ENCODE measurements around the gene HCFC1. TPM values are rescaled to one million over a fixed set of nuclear protein-coding genes. Genes with fewer than 3 reads are reported as not detected.

Gene HCFC1
- total RNA-seq, 1 donor from 2014 or later, result 45.3 TPM

DNA sequence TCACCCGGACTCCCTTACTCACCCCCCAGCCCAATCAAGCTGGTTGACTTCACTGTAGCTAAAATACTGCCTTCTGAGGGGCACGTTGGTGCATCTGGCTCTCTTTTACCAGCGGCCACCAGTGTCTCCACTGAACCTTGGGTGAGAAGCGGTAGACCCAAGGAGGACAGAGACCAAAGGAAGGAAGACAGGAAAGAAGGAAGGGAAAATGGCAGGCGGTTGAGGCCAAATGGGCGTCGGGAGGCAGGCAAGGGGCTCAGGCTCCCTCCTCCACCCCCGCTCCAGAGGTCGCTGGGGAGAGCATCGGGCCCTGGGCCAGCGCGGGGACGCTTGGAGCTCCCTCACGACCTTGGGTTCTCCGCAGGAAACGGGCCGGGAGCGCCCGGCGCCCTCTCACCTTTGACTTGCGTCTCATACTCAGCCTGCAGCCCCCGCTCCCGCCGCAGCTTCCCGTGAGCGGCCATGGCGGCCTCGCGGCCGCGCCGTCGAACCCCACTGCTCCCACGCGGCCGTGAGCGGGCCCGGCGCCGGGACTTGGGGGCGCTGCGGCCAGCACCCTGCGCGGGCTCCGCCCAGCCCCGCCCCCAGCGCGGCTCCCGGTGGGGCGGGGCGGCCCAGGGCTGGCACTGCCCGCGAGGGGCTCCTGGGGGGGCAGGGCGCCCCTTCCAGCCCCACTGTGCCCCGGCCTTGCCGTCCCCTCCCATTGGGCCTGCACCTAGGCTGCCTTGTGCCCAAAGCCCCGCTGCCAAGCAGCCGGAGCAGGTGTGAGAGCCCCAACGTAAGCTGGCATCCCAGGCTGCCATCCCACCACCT is 45.7 kb downstream of the HCFC1 start, which contains the start of gene ARHGAP4:
ARHGAP4 (minus strand) TSS at position 526 of the 813 bp plus-strand sequence; CDS start at position 464, 62 bp downstream.
- no peak for DNase-seq (ENCODE audit: low spot score)

DNA sequence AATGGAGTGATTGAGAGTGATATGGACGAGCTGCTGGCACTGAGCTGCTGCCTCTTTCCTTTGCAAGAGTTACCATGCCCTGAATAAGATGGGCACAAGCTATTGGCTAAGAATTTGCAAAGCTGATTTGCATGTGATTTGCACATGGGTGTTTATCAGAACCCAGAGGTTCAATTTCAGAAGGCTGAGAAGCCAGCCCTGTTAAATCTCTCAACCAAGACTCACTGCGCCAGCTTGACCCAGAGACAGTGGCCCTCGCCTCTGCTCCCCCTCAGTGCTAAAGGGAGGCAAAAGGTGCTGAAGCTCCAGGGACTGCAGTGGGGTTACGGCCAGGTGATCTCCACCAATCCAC is 46.3 kb downstream of the HCFC1 start:
- no peak for DNase-seq (ENCODE audit: low spot score)

DNA sequence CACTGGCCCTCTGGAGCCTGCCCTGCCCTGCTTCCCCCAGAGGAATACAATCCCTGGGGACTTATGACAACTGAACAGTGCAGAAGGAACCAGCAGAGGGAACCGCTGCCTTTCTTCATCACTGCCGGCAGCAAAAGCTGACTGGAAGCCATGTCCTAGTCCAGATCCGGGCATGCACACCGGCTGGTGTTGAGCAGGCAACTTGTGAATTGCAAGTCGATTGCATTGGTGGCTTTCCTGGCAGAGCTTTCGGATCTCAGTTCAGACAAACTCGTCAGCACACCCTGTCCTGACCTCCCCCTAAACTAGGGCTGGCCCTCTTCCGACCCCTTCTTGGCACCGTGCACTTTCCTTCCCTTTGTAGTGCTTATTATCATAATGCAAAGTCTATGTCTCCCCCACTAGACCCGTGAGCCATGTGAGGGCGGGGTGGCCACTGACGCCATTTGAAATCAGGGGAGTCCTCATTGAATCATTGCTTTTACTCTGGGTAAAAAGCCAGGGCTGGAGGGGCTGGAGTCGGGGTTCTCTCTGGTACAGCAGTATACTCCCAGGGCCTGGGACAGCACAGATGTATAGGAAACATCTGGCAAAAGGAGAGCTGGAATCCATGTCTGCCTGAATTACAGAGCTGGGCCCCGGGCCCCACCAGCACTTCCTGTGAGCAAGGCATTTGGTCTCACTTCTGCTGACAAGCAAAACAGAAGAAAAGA is 47.3 kb downstream of the HCFC1 start:
- no peak for DNase-seq (ENCODE audit: low spot score)

DNA sequence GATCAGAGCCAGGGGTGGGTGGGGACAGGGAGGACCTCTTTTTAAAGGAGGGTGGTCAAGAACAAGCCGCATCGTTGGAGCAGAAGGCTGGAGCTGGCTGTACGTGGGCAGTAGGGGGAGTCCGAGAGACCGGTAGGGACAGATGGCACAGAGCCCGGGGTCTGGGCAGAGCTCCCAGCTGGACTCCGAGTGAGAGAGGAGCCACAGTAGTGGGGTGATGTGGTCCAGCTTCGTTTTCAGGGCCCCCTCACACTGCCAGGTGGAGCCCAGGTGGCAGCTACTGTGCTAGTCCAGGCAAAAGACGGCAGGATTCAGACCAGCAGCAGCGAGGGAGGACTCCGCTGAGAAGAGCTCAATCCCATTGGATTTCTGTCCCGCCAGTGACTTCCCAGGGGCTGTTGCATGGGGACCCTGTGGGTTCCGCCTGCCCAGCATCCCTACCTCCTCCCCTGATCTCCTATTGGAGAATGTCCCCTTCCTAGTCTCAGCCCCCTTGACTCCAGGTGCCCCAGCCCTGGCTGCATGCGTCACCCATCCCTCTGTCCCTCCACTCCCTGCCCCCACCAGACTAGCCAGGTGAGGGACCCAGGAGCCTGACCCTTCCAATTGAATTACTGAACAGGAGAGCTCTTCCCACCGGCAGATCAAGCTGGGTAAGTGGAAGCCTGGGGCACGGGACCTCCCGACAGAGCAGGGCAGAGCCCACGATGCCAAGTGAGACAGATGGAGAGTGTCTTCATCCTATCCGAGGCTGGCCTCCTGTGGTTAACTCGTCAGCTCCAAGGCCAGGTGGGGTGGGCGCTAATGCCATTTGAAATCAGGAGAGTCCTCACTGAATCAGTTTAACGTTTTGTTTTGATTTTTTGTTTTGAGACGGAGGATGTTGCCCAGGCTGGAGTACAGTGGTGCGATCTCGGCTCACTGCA is 48.4 kb downstream of the HCFC1 start:
- no peak for DNase-seq (ENCODE audit: low spot score)

DNA sequence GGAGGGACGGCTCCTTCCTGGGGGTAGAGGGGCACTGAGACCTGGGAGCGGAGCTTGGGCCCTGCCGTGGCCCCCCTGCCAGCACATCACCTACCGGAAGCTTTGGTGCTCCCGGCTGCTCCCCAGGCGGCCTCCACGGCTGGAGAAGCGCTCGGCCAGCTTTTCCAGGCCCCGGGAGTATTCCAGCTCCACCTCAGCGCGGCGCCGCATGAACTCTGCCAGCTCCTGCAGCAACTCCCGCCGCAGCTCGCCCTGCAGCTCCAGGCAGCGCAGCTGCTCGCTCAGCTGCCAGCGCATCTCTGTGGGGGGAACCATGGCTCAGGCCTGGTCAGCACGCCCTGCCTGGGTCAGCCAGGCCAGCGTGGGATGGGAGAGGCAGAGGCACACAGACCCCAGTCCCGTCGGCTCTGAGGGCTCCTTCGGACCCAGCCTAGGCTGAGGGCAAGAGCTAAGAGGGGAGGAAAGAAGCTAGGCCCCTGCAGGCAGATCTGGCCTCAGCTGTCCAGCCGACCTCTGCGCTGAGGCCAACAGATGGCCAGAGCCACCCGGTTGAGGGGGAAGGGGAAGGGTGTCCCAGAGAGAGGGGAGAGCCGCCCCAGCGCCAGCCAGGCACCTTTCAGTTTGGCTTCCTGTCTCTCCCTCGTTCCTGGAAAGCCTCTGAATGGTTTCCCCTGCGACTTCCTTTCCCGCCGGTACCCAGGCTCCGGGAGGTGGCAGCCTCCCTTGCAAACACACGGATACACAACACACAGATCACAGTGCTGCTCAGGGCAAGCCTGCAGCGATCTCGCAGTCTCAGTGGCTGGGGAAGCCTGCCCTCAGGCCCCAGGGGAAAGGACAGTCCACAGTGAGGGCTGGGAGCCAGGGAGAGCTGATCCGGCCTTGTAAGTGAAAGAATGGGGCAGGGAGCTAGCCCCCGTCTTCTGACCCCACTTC is 49.8 kb downstream of the HCFC1 start:
- DNase-seq (ENCODE audit: low spot score), result no peak

DNA sequence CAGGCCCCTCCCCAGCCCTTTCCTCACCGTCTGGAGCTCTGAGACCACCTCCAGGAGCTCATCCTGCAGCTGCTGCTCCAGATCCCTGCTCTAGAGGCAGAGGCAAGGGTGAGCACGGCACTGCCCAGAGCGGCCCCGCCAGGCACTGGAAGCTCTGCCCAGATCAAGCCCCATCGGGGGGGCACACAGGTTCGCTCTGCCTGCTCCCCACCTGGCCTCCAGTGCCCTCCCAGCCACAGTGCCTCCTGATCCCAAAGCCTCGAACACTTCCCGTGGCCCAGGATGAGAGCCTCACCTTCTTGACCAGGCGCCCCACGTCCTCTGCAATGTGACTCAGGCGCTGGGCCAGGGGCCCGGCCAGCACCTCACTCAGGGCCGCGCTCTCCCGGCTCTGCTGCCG is 50.5 kb downstream of the HCFC1 start:
- no peak for DNase-seq (ENCODE audit: low spot score)

DNA sequence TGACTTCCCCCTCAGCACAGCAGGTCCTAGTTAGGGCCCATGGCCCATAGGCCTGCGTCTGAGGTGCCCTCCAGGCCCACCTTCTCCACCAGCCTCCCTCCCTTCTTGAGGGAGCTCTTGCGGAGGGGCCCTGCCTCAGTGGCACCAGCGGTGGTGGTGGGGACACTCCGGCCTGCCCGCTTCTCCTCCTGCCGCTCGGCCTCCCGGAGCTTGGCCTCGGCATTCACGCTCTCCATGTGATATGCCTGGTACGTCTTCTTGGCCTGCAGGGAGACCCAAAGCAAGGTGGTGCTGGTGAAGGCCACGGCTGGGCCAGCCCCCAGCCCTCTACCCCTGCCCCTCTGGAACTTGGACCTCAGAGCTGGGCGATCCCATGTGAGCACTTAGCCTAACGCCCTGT is 51.1 kb downstream of the HCFC1 start:
- no peak for DNase-seq (ENCODE audit: low spot score)

DNA sequence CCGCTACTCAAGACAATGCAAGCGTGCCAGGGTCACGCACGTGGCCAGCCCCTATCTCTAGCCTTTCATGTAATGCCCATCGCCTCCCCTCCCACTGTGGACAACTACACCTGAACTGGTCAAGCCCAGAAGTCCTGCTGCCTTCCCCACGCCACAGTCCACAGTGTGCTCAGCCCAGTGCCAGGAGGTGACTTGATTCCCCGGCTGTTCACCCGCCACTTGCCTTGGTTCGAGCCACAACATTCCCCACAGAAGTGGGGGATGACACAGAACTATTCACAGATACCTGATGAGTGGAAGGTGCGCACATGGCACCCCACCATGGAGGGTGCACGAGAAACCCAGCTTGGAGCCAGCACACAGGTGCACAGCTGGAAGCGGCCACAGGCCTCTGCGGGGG is 52.3 kb downstream of the HCFC1 start:
- peak; percentile 87 for DNase-seq (ENCODE audit: low spot score)

DNA sequence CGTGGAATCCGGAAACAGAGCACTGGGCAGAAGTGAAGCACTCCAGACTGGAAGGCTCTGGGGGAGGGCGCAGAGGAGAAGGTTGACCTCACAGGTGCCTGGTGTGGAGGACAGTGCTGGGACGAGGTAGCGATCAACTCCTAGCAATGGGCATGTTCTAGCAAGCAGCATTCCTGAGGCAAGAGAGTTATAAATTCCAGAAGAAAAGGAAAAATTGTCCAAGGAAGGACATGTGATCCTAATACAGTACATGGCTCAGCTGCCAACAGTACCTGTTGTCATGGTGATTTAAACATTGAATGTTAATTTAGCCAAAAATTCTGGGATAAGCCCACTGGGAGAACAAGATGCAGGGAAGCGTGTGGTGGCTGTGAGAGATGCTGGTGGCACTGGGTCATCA is 53.7 kb downstream of the HCFC1 start:
- DNase-seq (ENCODE audit: low spot score), result no peak

DNA sequence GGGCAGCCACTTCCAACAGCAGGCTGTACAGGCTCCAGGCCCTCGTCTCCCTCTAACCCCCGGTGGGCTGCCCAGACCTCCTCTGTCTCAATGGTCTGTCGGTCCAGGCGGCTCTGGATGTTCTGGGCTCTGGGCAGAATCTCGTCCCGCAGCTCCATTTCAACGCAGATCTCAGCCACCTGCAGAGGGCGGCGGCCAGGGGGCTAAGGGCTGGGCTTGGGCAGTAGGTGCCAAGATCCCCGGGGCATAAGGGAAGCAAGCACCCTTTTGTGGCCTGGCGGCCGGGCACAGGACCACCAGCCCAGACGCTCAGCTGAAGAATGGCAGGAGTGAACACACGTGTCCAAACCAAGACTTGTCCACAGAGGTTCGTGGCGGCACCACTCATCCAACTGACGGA is 57.9 kb downstream of the HCFC1 start:
- DNase-seq (ENCODE audit: low spot score), result no peak

DNA sequence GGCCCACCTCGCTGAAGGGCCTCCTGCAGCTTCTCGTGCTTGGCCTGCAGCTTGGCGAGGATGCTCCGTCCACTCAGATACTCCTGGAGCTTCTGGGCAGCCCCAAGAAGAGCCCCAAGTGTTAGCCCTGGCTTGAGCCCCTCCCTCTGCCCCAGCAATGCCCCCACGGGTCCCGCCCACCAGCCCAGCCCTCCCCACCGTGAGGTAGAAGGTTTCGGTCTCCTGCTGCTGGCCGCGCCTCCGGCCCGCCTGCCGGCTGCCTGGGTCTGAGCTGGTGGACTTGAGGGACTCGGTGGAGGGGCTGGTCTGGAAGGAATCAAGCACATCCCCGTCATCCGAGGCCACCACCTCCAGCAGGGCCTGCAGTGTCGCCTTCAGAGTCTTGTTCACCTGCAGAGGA is 58.4 kb downstream of the HCFC1 start:
- DNase-seq (ENCODE audit: low spot score), result no peak

DNA sequence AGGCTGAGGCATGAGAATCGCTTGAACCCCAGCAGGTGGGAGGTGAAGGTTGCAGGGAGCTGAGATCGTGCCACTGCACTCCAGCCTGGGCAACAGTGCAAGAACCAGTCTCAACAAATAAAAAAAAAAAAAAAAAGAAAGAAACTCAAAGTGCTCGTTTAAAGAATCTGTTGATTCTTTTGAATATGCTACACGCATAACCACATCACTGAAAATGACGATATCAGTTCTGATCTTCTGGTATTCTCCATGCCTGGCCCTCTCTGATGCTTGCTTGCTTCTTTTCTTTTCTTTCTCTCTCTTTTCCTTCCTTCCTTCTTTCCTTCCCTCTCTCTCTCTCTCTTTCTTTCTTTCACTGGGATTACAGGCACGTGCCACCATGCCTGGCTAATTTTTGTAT is 59.8 kb downstream of the HCFC1 start:
- no peak for DNase-seq (ENCODE audit: low spot score)

DNA sequence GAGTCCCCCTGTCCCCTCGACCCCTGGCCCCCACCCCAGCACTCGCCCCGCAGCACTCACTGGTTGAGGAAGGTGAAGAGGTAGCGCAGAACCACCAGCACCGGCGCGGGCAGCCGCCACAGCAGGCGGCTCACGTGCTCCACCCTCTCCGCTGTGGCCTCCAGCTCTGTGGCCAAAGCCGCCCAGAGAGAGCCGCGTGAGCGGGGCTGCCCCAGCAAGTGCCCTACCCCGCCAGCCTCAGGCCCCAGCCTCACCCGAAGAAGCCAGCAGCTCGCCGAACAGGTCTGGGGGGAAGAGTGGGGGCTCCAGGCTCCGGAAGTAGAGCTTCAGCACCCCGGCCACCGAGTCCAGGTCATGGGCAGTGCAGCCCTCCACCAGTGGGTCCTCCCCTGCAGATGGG is 61.2 kb downstream of the HCFC1 start:
- peak; percentile 85 for DNase-seq (ENCODE audit: low spot score)

DNA sequence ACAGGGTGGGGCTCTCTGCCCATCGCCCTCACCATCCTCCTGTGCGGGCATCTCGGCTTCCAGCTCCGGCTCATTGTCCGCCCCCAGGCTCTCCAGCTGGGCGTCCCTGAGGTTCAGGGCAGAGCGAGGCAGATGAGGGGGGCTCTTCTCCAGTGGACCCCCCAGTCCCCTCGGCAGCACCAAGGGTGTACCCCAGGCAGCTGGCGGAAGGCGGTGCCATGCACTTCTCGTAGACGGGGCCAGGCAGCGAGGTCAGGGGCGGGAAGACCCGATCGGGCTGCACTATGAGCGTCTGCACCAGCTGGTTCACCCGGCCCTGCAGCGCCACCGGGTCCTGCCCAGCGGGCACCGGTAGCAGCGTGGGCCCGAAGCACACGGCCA is 61.6 kb downstream of the HCFC1 start:
- DNase-seq (ENCODE audit: low spot score), result no peak

DNA sequence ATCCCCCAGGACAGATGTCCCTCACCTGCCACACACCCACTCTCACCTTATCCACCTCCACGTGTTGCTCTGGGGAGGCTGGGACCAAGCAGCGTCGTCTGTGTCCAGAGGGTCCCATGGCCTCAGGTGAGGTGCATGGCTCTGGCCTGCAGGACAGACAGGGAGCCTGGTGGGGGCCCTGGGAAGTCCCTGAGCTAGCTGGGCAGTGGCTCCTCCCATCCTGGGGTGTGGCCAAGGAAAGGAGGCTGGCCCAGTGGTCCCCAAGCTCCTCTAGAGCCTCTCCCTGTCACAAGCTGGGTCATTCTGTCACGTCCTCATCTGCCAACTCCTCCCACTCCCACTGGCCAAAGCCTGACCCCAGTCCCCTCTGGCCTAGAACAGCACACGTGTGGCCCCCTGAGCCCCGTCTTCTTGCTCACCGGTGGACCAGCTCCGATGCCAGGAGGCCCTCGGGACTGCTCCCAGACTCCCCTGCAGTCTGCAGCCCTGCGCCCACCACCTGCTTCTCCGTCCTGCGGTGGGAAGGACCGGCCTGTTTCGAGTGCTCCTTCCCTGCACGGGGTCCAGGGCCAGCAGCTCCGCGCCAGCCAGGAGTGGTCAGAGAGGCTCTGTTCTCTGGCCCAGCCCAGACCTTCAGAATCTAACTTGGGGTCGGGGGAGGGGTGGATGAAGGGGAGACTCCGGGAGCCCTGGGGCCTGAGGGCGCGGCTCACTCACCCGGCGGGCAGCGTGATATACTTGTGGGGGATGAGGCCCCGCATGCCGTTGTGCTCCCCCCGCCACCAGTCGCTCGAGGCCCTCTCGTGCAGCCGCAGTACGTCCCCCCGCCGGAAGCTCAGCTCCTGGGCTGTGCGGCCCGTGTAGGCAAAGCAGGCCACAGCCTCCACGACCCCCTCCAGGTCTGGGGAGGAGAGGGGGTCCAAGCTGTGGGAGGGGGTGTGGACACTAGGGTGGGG is 62.3 kb downstream of the HCFC1 start:
- no peak for DNase-seq (ENCODE audit: low spot score)

DNA sequence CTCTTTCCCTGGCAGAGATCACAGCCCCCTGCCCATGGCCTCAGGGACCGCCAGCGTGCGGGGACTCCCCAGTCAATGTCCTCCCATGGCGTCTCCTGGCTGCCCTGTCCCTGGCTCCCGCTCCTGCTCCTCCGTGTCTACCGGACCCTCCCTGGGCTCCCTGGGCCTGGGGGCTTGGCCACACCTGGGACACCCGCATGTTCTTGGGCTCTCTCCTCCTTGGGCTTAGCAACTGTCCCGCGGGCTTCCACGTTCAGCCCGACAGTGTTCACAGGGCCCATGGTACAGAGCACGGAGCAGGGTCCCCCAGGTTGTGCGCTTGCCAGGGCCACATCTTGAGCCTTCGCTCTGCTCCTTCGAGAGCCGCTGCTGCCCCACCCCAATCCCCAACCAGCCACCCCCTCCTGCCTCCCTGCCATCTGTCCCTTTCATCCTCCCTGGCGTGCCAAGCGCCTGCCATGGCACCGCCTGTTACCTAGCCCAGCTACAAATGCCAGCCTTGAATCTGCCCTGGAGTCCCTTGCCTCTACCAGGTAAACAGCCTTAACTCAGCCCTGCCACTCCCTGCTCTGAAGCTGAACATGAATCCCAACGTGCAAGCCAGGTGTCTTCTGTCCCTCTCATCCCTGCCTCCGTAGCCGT is 63.3 kb downstream of the HCFC1 start:
- no peak for DNase-seq (ENCODE audit: low spot score)

DNA sequence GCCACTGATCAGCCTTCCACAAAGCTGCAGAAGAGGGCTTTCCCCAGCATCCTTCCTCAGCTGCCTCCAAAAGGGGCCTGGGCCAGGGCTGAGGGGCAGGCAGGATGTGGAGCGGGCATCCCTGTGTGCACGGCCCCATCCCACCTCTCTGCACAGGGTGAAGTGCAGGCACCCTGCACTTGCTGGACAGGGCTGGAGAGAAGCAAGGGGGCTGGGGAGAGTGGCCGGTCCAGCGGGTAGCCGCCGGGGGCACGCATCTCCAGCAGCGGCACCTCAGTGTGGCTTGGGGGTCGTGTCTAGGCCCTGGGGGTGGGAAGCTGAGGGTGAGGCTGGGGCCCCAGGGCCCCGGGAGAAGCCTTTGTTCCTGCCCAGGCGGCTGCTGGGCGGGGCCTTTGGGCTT is 64.2 kb downstream of the HCFC1 start:
- DNase-seq (ENCODE audit: low spot score), result no peak

DNA sequence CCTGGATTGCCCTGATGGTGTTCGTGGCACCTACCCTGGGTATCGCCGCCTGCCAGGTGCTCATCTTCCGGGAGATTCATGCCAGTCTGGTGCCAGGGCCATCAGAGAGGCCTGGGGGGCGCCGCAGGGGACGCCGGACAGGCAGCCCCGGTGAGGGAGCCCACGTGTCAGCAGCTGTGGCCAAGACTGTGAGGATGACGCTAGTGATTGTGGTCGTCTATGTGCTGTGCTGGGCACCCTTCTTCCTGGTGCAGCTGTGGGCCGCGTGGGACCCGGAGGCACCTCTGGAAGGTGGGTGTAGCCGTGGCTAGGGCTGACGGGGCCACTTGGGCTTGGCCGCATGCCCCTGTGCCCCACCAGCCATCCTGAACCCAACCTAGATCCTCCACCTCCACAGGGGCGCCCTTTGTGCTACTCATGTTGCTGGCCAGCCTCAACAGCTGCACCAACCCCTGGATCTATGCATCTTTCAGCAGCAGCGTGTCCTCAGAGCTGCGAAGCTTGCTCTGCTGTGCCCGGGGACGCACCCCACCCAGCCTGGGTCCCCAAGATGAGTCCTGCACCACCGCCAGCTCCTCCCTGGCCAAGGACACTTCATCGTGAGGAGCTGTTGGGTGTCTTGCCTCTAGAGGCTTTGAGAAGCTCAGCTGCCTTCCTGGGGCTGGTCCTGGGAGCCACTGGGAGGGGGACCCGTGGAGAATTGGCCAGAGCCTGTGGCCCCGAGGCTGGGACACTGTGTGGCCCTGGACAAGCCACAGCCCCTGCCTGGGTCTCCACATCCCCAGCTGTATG is 65.3 kb downstream of the HCFC1 start:
- no peak for DNase-seq (ENCODE audit: low spot score)
